OCI-LY1 (cell line): Measurements from ENCODE around the gene XCR1.

ENCODE experiments used
- H2AFZ ChIP-seq: fragments of 200-600 bp; sonication (generic), shearing (Covaris generic); 2 replicates; pipeline ENCODE4 v1.6.0; 2014; ENCODE audit warnings: antibody characterized with exemption, mild to moderate bottlenecking, low read length
- H3F3A ChIP-seq: fragments of 200-600 bp; sonication (generic), shearing (Covaris generic); 2 replicates; pipeline ENCODE4 v1.6.0; 2014; ENCODE audit warnings: mild to moderate bottlenecking, antibody characterized with exemption, low read length, moderate library complexity; ENCODE audit not compliant: insufficient read depth
- H3K27ac ChIP-seq: fragments of 200-600 bp; sonication (generic); 2 replicates; pipeline ENCODE4 v1.5.1; 2014; ENCODE audit warnings: low read length, mixed run types, mild to moderate bottlenecking, low read depth; ENCODE audit not compliant: poor library complexity, severe bottlenecking
- H3K27me3 ChIP-seq: fragments of 200-600 bp; sonication (generic); 2 replicates; pipeline ENCODE4 v1.6.0; 2014; ENCODE audit warnings: antibody characterized with exemption, mild to moderate bottlenecking, low read length, moderate library complexity; ENCODE audit not compliant: insufficient read depth
- H3K36me3 ChIP-seq: fragments of 200-600 bp; sonication (generic); 2 replicates; pipeline ENCODE4 v1.6.1; 2014; ENCODE audit warnings: mild to moderate bottlenecking, antibody characterized with exemption, low read length, moderate library complexity, mixed read lengths; ENCODE audit not compliant: insufficient read depth
- H3K4me1 ChIP-seq: fragments of 200-600 bp; sonication (generic); 2 replicates; pipeline ENCODE4 v1.5.1; 2014; ENCODE audit warnings: mild to moderate bottlenecking, low read length, moderate library complexity; ENCODE audit not compliant: insufficient read depth, severe bottlenecking
- H3K4me2 ChIP-seq: fragments of 200-600 bp; sonication (generic), shearing (Covaris generic); 2 replicates; pipeline ENCODE4 v1.6.1; 2014; ENCODE audit warnings: low read length
- H3K4me3 ChIP-seq: fragments of 200-600 bp; sonication (generic); 2 replicates; pipeline ENCODE4 v1.5.1; 2014; ENCODE audit warnings: low read length, low read depth, mild to moderate bottlenecking, mixed read lengths; ENCODE audit not compliant: poor library complexity, severe bottlenecking
- H3K79me2 ChIP-seq: fragments of 200-600 bp; shearing (Covaris generic); 2 replicates; pipeline ENCODE4 v1.6.1; 2016; ENCODE audit warnings: mixed run types, low read length, mixed read lengths; ENCODE audit not compliant: insufficient read depth
- H3K9ac ChIP-seq: fragments of 200-600 bp; sonication (generic), shearing (Covaris generic); 2 replicates; pipeline ENCODE4 v1.6.1; 2014; ENCODE audit warnings: mild to moderate bottlenecking, low read length, mixed read lengths
- H3K9me2 ChIP-seq: fragments of 200-600 bp; sonication (generic), shearing (Covaris generic); 2 replicates; pipeline ENCODE4 v1.6.1; 2014; ENCODE audit warnings: low read depth, mild to moderate bottlenecking, low read length, mixed read lengths
- H3K9me3 ChIP-seq: fragments of 200-600 bp; shearing (Covaris generic); 2 replicates; pipeline ENCODE4 v1.6.1; 2014; ENCODE audit warnings: low read length, mixed read lengths
- H4K20me1 ChIP-seq: fragments of 200-600 bp; sonication (generic), shearing (Covaris generic); 2 replicates; pipeline ENCODE4 v1.6.0; 2016; ENCODE audit warnings: mild to moderate bottlenecking, low read length; ENCODE audit not compliant: insufficient read depth
- EZH2 ChIP-seq: fragments of 200-600 bp; sonication (generic), shearing (Covaris generic); IDR thresholded peaks from 2 replicates; pipeline ENCODE4 v1.8.0; 2017; ENCODE audit warnings: borderline replicate concordance, mixed run types, mild to moderate bottlenecking, antibody characterized with exemption, low read length, moderate library complexity, mixed read lengths
- TF ChIP-seq, protein P1 (sequence below): fragments of 200-600 bp; sonication (generic), shearing (Covaris generic); IDR thresholded peaks from 2 replicates; pipeline ENCODE4 v1.5.1; 2017; ENCODE audit warnings: mild to moderate bottlenecking, antibody characterized with exemption, low read length, moderate library complexity, mixed read lengths

XCR1 gene

DNA sequence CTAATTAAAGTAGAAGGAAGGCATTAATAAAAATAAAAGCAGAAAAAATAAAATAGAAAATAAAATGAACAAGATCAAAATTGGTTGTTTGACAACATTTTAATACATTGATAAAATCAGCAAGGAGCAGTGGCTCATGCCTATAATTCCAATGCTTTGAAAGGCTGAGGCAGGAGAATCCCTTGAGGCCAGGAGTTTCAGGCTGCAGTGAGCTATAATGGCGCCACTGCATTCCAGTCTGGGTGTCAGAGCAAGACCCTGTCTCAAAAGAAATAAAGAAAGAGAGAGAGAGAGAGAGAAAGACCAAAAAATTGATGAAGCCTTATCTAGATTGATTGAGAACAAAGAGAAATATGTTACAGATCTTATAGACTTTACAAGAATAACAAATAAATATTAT, 2.1 kb downstream of the XCR1 start:
- no peaks in the 10 kb centered on the region; the same call in 1 of the 2 replicates for H3K27me3 ChIP-seq
- no peak for TF ChIP-seq EZH2
- TF ChIP-seq, protein P1, sequence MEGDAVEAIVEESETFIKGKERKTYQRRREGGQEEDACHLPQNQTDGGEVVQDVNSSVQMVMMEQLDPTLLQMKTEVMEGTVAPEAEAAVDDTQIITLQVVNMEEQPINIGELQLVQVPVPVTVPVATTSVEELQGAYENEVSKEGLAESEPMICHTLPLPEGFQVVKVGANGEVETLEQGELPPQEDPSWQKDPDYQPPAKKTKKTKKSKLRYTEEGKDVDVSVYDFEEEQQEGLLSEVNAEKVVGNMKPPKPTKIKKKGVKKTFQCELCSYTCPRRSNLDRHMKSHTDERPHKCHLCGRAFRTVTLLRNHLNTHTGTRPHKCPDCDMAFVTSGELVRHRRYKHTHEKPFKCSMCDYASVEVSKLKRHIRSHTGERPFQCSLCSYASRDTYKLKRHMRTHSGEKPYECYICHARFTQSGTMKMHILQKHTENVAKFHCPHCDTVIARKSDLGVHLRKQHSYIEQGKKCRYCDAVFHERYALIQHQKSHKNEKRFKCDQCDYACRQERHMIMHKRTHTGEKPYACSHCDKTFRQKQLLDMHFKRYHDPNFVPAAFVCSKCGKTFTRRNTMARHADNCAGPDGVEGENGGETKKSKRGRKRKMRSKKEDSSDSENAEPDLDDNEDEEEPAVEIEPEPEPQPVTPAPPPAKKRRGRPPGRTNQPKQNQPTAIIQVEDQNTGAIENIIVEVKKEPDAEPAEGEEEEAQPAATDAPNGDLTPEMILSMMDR, result no peak
- H3K4me2 ChIP-seq, result no peak overlapping the region
- H3K9ac ChIP-seq, result no peak overlapping the region
- H3K4me1 ChIP-seq, result no peaks in the 10 kb centered on the region
- no peaks in the 10 kb centered on the region for H4K20me1 ChIP-seq
- H3F3A ChIP-seq, result no peaks in the 10 kb centered on the region
- no peak overlapping the region for H3K27ac ChIP-seq
- peaks cover 15% of the 10 kb centered on the region; the same call in 1 of the 2 replicates for H3K9me3 ChIP-seq
- no peak overlapping the region for H3K4me3 ChIP-seq
- no peaks in the 10 kb centered on the region for H3K9me2 ChIP-seq
- no peak overlapping the region for H2AFZ ChIP-seq
- H3K79me2 ChIP-seq, result no peaks in the 10 kb centered on the region
- H3K36me3 ChIP-seq, result no peaks in the 10 kb centered on the region; the same call in 1 of the 2 replicates

DNA sequence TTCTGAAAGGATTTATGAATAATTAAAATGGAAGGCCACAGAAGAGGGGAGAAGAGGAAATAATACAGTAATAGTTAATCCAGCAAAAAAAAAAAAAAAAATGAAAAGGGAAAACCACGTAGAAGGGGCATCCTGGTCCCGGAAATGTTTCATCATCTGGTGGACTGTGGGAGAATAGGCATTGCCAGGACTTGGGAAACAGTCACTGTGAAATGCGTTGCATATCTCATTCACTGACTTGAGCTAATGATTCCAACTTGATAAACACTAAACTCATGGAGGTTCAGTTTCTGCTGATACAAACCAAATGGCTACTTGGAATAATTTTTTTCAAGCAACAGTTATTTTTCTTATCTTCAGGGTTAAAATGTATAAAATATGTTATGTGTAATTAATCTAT, 3.2 kb downstream of the XCR1 start:
- H3K27ac ChIP-seq, result no peak overlapping the region
- H2AFZ ChIP-seq, result no peak overlapping the region
- H3K4me3 ChIP-seq, result no peak overlapping the region
- no peaks in the 10 kb centered on the region for H3K9me2 ChIP-seq
- H3K36me3 ChIP-seq, result no peaks in the 10 kb centered on the region; the same call in 1 of the 2 replicates
- H3K9ac ChIP-seq, result no peak overlapping the region
- no peak for TF ChIP-seq EZH2
- TF ChIP-seq, protein P1, result no peak
- H3K4me1 ChIP-seq, result no peaks in the 10 kb centered on the region
- H3K9me3 ChIP-seq, result peaks cover 15% of the 10 kb centered on the region; the same call in 1 of the 2 replicates
- H3K27me3 ChIP-seq, result no peaks in the 10 kb centered on the region; the same call in 1 of the 2 replicates
- H3K4me2 ChIP-seq, result no peak overlapping the region
- no peaks in the 10 kb centered on the region for H3K79me2 ChIP-seq
- H3F3A ChIP-seq, result no peaks in the 10 kb centered on the region
- no peaks in the 10 kb centered on the region for H4K20me1 ChIP-seq

DNA sequence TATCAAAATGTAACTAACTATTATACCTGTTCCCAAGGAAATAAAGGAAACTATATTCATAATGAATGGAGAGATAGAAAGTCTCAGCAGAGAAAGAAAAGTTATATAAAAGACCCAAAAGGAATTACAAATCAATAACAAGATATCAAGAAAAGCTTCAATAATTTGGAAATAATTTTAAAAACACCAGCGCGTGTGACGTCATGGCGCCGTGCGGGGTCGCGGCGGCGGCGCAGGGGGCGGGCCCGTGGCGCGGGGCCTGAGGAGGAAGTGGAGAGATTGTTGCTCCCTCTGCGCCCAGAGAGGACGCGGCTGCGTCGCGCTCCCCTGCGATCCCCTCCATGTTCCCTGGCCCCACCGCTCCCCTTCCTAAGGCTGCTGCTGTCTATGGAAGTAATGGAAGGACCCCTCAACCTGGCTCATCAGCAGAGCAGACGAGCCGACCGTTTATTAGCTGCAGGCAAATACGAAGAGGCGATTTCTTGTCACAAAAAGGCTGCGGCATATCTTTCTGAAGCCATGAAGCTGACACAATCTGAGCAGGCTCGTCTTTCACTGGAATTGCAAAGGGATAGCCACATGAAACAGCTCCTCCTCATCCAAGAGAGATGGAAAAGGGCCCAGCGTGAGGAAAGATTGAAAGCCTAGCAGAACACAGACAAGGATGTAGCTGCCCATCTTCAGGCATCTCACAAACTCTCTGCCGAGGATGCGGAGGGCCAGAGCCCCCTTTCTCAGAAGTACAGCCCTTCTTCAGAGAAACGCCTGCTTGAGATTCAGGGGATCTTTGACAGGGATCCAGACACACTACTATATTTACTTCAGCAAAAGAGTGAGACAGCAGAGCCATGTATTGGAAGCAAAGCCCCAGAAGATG, 4.1 kb downstream of the XCR1 start:
- Histone ChIP-seq H3K27me3 (no peaks in the 10 kb centered on the region; the same call in 1 of the 2 replicates), H4K20me1 (no peaks in the 10 kb centered on the region), H3K9me3 (peaks cover 10% of the 10 kb centered on the region; the same call in 1 of the 2 replicates), H3K4me2 (no peak overlapping the region), H3K27ac (no peak overlapping the region), H3K4me1 (no peaks in the 10 kb centered on the region), H3K4me3 (no peak overlapping the region), H3F3A (no peaks in the 10 kb centered on the region), H3K9ac (no peak overlapping the region), H3K36me3 (no peaks in the 10 kb centered on the region; the same call in 1 of the 2 replicates), H2AFZ (no peak overlapping the region), H3K79me2 (no peaks in the 10 kb centered on the region), H3K9me2 (no peaks in the 10 kb centered on the region)
- TF ChIP-seq, protein P1, result no peak
- TF ChIP-seq EZH2, result no peak
